ENCODE results near the gene PPFIA2. TPM values are rescaled to one million over a fixed set of nuclear protein-coding genes. Genes with fewer than 3 reads are reported as not detected.
"Not testable (repeated sequence)": the region's sequence is repeated elsewhere in the genome, so short reads cannot be mapped to it uniquely, and the experiment has no call there.

Gene PPFIA2
- total RNA-seq, 1 donor from 2014 or later, result 1.1 TPM

- no peak for TF ChIP-seq CTCF (IDR thresholded peaks at IDR 0.05; ENCODE audit: unreplicated experiment)
- H3K27ac Mint-ChIP-seq, result no peak overlapping the region
- peaks cover 2% of the 10 kb centered on the region for H3K4me1 Mint-ChIP-seq
- peaks cover 24% of the 10 kb centered on the region for H3K27me3 Mint-ChIP-seq (ENCODE audit: low read depth)
- H3K4me3 Mint-ChIP-seq, result no peak overlapping the region
- no peaks in the 10 kb centered on the region for H3K9me3 Mint-ChIP-seq
- H3K36me3 Mint-ChIP-seq, result no peaks in the 10 kb centered on the region
- DNase-seq (ENCODE audit: low spot score in 2 of 2, unreplicated experiment in 2 of 2), result no peak
Measured at GRCh38 chr12:81596558-81596957, 162.6 kb downstream of the PPFIA2 start.

GRCh38 chr12:81591256-81591655 lies 167.9 kb downstream of the PPFIA2 start:
- DNase-seq (ENCODE audit: low spot score in 2 of 2, unreplicated experiment in 2 of 2), result no peak
- Mint-ChIP-seq H3K4me3 (no peak overlapping the region), H3K27ac (no peak overlapping the region), H3K9me3 (peaks cover 8% of the 10 kb centered on the region), H3K27me3 (ENCODE audit: low read depth) (peaks cover 6% of the 10 kb centered on the region), H3K36me3 (peaks cover 2% of the 10 kb centered on the region), H3K4me1 (no peaks in the 10 kb centered on the region)
- TF ChIP-seq CTCF (IDR thresholded peaks at IDR 0.05; ENCODE audit: unreplicated experiment), result no peak

- H3K27ac Mint-ChIP-seq; DNase-seq (ENCODE audit: low spot score in 2 of 2, unreplicated experiment in 2 of 2); H3K36me3 Mint-ChIP-seq; H3K4me3 Mint-ChIP-seq; H3K27me3 Mint-ChIP-seq (ENCODE audit: low read depth); H3K4me1 Mint-ChIP-seq; H3K9me3 Mint-ChIP-seq: not testable (repeated sequence)
Measured at GRCh38 chr12:81590703-81591102, 168.4 kb downstream of the PPFIA2 start.

DNA sequence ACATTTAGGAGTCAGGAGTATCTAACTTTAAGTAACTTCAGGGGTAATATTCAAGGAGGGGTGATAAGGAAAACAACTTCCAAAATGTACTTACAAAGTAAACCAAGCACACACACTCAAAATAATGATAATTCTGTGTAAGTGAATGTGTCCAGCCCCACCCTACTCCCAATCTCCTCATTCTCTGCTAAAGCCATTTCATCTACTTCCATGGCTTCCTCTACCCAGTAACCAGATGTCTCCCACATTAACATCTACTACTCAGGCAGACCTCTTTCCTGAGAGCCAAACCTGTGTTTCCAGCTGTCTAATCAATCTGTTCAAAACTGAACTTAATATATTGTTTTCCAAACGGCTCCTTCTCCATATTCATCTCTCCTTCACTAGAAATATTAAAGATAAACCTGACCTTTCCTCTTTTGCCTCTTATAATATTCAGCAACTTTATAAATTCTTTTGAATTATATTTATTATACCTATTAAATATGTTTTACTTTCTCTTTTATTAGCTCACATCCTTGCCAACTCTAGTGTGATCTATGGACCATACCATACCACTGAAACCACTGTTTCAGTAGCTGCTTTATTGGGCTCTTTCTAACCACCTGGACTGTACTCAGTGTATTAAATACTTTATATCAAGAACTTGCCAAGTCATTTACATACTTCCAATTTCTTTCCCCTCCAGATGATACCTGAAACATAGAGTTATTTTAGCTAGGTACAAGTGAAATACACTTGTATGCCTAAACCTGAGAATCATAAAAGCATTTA lies 170.7 kb downstream of the PPFIA2 start:
- peaks cover 2% of the 10 kb centered on the region for H3K36me3 Mint-ChIP-seq
- H3K4me3 Mint-ChIP-seq, result no peak overlapping the region
- H3K27ac Mint-ChIP-seq, result no peak overlapping the region
- peaks cover 8% of the 10 kb centered on the region for H3K9me3 Mint-ChIP-seq
- no peaks in the 10 kb centered on the region for H3K4me1 Mint-ChIP-seq
- H3K27me3 Mint-ChIP-seq (ENCODE audit: low read depth), result no peaks in the 10 kb centered on the region
- DNase-seq (ENCODE audit: low spot score in 2 of 2, unreplicated experiment in 2 of 2), result no peak
- no peak for TF ChIP-seq CTCF (IDR thresholded peaks at IDR 0.05; ENCODE audit: unreplicated experiment)

- no peak overlapping the region for H3K27ac Mint-ChIP-seq
- no peak for TF ChIP-seq CTCF (IDR thresholded peaks at IDR 0.05; ENCODE audit: unreplicated experiment)
- H3K9me3 Mint-ChIP-seq, result peaks cover 4% of the 10 kb centered on the region
- H3K36me3 Mint-ChIP-seq, result no peaks in the 10 kb centered on the region
- H3K27me3 Mint-ChIP-seq (ENCODE audit: low read depth), result no peaks in the 10 kb centered on the region
- no peaks in the 10 kb centered on the region for H3K4me1 Mint-ChIP-seq
- H3K4me3 Mint-ChIP-seq, result no peak overlapping the region
- DNase-seq (ENCODE audit: low spot score in 2 of 2, unreplicated experiment in 2 of 2), result no peak
Measured at GRCh38 chr12:81585787-81586186, 173.4 kb downstream of the PPFIA2 start.

- H3K4me3 Mint-ChIP-seq, result no peak overlapping the region
- no peak for TF ChIP-seq CTCF (IDR thresholded peaks at IDR 0.05; ENCODE audit: unreplicated experiment)
- no peaks in the 10 kb centered on the region for H3K4me1 Mint-ChIP-seq
- H3K27ac Mint-ChIP-seq, result no peak overlapping the region
- no peaks in the 10 kb centered on the region for H3K27me3 Mint-ChIP-seq (ENCODE audit: low read depth)
- DNase-seq (ENCODE audit: low spot score in 2 of 2, unreplicated experiment in 2 of 2), result no peak
- H3K9me3 Mint-ChIP-seq, result no peaks in the 10 kb centered on the region
- H3K36me3 Mint-ChIP-seq, result no peaks in the 10 kb centered on the region
Measured at GRCh38 chr12:81573228-81573627, 185.9 kb downstream of the PPFIA2 start.

Measured in mesothelial cell of epicardium (in vitro differentiated cells).